Measurements from ENCODE around the gene EXOC7.

DNA sequence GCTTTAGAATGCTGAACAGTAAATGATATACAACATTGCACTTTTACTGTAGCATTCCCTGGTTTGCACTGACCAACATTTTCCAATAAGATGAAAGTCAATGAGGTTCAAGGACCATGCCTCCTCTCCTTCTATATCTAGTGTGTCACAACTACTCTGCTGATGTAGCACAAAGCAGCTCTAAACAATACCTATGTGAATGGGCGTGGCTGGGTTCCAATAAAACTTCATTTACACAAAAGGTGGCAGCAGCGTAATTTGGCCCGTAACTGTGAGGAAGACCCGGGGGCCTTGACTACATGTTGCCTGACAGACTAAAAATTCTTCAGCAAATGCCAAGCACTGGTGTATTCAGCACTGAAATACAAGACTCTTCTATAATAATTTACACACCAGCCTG lies 37.8 kb downstream of the EXOC7 start:
- TF ChIP-seq POLR2A (IDR thresholded peaks at IDR 0.05; ENCODE audit: borderline replicate concordance, extremely low read depth, insufficient read depth, insufficient read length) (no peak), POLR2AphosphoS5 (IDR thresholded peaks at IDR 0.05; ENCODE audit: low read depth, low read length) (no peak), SRF (IDR thresholded peaks at IDR 0.05; ENCODE audit: low read depth) (no peak), EZH2 (IDR thresholded peaks at IDR 0.05) (no peak), CEBPB (IDR thresholded peaks at IDR 0.05; ENCODE audit: low read depth) (no peak), CTCF (IDR thresholded peaks at IDR 0.05 in 2 of 3, conservative IDR thresholded peaks at IDR 0.05 in 1 of 3; ENCODE audit: borderline replicate concordance in 1 of 3, insufficient read depth in 1 of 3, low read depth in 2 of 3, low read length in 2 of 3) (no peak), ZNF274 (IDR thresholded peaks at IDR 0.05; ENCODE audit: low read depth, low read length) (no peak)
